ENCODE data around the gene LALBA. TPM values are rescaled to one million over a fixed set of nuclear protein-coding genes. Genes with fewer than 3 reads are reported as not detected.

LALBA gene
- total and polyA plus RNA-seq, 9 donors, result not detected

DNA sequence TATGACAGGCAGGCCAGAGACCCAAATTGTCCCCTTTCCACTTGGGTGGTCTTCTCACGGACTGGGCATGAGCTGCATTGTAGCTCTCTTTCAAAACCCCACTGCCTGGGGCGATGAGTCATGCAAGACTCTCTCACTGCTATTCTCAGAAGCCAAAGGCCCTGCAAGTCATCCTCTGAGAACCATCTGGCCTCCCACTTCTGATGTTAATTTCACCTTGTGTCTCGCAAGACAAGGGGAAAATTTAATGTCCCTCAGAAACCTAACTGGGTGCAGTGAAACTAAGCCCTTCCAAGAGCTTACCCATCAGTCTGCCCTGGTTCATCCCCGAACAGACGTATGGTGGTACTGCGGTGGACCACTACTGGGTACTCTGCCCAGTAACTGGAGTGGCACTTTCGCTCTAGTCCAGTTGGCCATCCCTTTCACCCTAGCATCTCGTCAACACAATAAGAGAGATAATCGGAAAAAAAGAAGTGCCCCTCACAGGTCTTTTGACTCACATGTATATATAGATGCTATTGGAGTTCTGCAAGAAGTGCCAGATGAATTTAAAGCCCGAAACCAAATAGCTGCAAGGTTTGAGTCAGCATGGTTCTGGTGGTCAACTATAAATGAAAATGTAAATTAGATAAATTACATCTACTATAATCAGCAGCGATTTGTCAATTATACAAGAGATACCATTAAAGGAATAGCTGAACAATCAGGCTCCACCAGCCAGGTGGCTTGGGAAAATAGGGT is 31.3 kb upstream of the LALBA start:
- Histone ChIP-seq H3K36me3 (no peaks in the 10 kb centered on the region), H3K4me3 (no peak overlapping the region), H3K27me3 (no peaks in the 10 kb centered on the region), H3K27ac (no peak overlapping the region), H3K4me1 (ENCODE audit: insufficient read depth) (no peaks in the 10 kb centered on the region), H3K9me3 (peaks cover 0 to 1% of the 10 kb centered on the region in 2 donors)
- no peak for DNase-seq
- WGBS, 3 donors, result 80 to 84% (median 81%) methylated on average over 11 of the region's 11 CpGs
- intact Hi-C loops (cut with DNase I), result no loop called here
- TF ChIP-seq POLR2A (IDR thresholded peaks at IDR 0.05) (no peak), EP300 (IDR thresholded peaks at IDR 0.05) (no peak)
- TF ChIP-seq, protein P1, sequence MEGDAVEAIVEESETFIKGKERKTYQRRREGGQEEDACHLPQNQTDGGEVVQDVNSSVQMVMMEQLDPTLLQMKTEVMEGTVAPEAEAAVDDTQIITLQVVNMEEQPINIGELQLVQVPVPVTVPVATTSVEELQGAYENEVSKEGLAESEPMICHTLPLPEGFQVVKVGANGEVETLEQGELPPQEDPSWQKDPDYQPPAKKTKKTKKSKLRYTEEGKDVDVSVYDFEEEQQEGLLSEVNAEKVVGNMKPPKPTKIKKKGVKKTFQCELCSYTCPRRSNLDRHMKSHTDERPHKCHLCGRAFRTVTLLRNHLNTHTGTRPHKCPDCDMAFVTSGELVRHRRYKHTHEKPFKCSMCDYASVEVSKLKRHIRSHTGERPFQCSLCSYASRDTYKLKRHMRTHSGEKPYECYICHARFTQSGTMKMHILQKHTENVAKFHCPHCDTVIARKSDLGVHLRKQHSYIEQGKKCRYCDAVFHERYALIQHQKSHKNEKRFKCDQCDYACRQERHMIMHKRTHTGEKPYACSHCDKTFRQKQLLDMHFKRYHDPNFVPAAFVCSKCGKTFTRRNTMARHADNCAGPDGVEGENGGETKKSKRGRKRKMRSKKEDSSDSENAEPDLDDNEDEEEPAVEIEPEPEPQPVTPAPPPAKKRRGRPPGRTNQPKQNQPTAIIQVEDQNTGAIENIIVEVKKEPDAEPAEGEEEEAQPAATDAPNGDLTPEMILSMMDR (IDR thresholded peaks at IDR 0.05), result no peak

DNA sequence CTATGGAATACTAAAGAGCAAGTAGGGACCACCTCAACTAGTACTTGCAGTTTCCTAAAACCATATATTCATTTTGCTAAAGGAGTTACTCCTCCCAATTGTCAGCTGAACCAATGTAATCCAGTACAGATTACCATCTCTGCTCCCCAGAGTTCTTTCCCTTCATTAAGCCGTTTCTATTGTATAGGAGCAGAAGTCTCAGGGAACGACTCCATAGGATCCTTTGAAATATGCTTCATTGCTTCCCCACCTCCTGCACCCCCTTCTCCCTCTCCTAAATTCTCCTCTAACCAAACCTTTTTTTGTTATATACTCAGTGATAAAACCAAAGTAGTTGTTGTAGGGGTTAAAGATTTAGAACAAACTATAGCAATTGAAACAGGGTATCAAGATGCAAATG is 30.7 kb upstream of the LALBA start:
- Histone ChIP-seq H3K27me3 (no peaks in the 10 kb centered on the region), H3K36me3 (no peaks in the 10 kb centered on the region), H3K4me3 (no peak overlapping the region), H3K4me1 (ENCODE audit: insufficient read depth) (no peaks in the 10 kb centered on the region), H3K27ac (no peak overlapping the region), H3K9me3 (no peaks in the 10 kb centered on the region)
- no peak for DNase-seq
- intact Hi-C loops (cut with DNase I), result no loop called here
- no peak for TF ChIP-seq EP300 (IDR thresholded peaks at IDR 0.05)
- TF ChIP-seq POLR2A (IDR thresholded peaks at IDR 0.05), result no peak
- TF ChIP-seq, protein P1 (IDR thresholded peaks at IDR 0.05), result no peak
- WGBS, 3 donors, result 76 to 85% (median 78%) methylated on average over 2 of the region's 2 CpGs

DNA sequence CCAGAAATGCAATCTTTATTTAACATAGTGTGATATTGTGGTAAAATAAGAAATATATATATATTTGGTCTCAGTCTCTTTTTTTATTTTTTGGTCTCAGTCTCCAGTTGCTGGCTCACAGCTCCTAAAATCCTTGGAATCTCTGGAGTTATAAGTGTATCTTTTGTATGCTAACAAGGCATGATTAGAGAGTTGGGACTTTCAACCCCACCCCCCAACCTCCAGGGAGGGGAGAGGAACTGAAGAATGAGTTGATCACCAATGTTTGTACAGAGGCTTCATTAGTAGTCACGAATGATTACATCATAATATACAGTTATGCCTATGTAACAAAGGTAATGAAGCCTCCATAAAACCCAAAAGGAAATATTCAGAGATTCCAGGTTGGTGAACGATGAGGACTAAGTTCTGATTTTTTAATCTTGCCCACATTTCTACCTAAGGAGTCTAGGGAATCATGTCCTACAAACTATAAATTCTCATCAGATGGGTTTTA is 22.8 kb upstream of the LALBA start:
- intact Hi-C loops (cut with DNase I), result no loop called here
- no peak for DNase-seq

DNA sequence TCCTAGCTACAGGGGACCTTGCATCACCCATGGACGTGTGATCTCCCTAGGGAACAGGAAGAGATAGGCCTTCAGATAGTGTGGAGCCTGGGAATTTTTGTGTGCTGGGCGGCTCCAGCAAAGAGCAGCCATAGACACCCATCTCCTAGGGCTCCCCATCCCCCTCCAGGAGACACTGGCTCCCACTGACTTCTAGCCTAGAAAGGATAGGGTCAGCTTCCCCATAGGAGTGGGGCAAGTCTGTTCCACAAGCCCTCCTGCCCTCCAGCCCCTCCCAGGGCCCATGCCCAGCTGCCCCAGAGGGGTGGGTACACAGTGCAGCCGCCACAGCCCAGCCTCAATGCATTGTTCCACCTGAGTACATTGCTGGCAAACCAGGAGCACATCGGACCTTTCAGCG is 16.5 kb upstream of the LALBA start:
- intact Hi-C loops (cut with DNase I), result no loop called here
- no peaks in the 10 kb centered on the region for H3K4me1 ChIP-seq (ENCODE audit: insufficient read depth)
- no peak overlapping the region for H3K27ac ChIP-seq
- no peaks in the 10 kb centered on the region for H3K36me3 ChIP-seq
- no peak overlapping the region for H3K4me3 ChIP-seq
- no peaks in the 10 kb centered on the region for H3K9me3 ChIP-seq
- DNase-seq, result no peak
- 87 to 90% (median 87%) methylated on average over 5 of the region's 5 CpGs for WGBS, 3 donors
- TF ChIP-seq POLR2A (IDR thresholded peaks at IDR 0.05), result no peak
- no peak for TF ChIP-seq EP300 (IDR thresholded peaks at IDR 0.05)
- no peaks in the 10 kb centered on the region for H3K27me3 ChIP-seq

More for the DNA sequence above, 22.8 kb upstream of the LALBA start:
- Histone ChIP-seq H3K9me3 (no peaks in the 10 kb centered on the region), H3K36me3 (no peaks in the 10 kb centered on the region), H3K27ac (no peak overlapping the region), H3K4me3 (no peak overlapping the region), H3K4me1 (ENCODE audit: insufficient read depth) (no peaks in the 10 kb centered on the region), H3K27me3 (no peaks in the 10 kb centered on the region)
- TF ChIP-seq, protein P1 (IDR thresholded peaks at IDR 0.05), result no peak
- TF ChIP-seq EP300 (IDR thresholded peaks at IDR 0.05) (no peak), POLR2A (IDR thresholded peaks at IDR 0.05) (no peak)
- WGBS, 3 donors, result 67 to 83% (median 71%) methylated on average over 2 of the region's 2 CpGs

DNA sequence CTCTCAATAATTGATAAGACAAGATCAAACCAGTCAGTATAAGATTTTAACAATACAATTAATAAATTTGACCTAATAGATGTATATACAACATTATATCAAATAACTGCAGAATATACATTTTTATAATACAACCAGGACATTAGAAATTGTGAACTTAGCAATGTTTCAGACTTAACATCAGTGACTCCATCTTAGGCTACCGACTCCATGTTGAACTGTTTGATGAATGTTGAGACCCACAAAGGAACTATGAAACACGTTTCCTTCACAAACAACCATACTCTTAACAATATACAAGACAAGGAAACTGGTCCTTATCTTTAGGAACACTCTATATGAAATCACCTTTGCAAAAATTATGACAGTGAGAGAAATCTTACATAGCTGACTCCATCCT is 13.9 kb upstream of the LALBA start:
- TF ChIP-seq POLR2A (IDR thresholded peaks at IDR 0.05), result no peak
- no peak for TF ChIP-seq EP300 (IDR thresholded peaks at IDR 0.05)
- TF ChIP-seq, protein P1 (IDR thresholded peaks at IDR 0.05), result no peak
- no peak overlapping the region for H3K4me3 ChIP-seq
- no peak overlapping the region for H3K27ac ChIP-seq
- H3K27me3 ChIP-seq, result no peaks in the 10 kb centered on the region
- DNase-seq, result no peak
- WGBS, 3 donors, result 44 to 50% (median 47%) methylated on average over 2 of the region's 2 CpGs
- no peaks in the 10 kb centered on the region for H3K36me3 ChIP-seq
- intact Hi-C loops (cut with DNase I), result no loop called here
- no peaks in the 10 kb centered on the region for H3K9me3 ChIP-seq
- H3K4me1 ChIP-seq (ENCODE audit: insufficient read depth), result no peaks in the 10 kb centered on the region
